GM19193 (cell line): ENCODE results near the gene CABP1.

Experiments used
- POLR2A ChIP-seq: IDR thresholded peaks from 4 replicates; pipeline ENCODE4 v1.6.1; 2011; ENCODE audit not compliant: insufficient read depth, insufficient read length; ENCODE audit errors: extremely low read depth

The CABP1 gene

GRCh38 chr12:120630104-120630892, 10.1 kb upstream of the CABP1 start:
- no peak for TF ChIP-seq POLR2A

DNA sequence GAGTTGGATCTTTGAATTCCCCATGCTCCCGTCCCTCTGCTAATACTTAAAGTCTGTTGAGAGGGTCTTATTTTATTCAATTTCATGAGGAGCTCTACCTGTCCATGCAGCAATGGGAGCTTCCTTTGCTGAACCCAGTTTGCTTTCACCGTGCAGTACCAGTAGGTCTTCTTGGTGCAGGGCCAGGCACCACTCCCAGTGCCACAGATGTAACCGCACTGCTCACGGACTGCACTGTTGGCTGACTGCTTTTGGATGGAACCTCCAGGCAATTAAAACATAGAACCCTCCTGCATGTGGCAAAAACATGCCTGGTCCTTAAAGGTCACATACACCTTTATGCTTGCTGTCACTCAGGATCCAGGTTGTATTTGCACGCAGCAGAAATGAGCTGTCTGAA, 9.3 kb upstream of the CABP1 start:
- no peak for TF ChIP-seq POLR2A

DNA sequence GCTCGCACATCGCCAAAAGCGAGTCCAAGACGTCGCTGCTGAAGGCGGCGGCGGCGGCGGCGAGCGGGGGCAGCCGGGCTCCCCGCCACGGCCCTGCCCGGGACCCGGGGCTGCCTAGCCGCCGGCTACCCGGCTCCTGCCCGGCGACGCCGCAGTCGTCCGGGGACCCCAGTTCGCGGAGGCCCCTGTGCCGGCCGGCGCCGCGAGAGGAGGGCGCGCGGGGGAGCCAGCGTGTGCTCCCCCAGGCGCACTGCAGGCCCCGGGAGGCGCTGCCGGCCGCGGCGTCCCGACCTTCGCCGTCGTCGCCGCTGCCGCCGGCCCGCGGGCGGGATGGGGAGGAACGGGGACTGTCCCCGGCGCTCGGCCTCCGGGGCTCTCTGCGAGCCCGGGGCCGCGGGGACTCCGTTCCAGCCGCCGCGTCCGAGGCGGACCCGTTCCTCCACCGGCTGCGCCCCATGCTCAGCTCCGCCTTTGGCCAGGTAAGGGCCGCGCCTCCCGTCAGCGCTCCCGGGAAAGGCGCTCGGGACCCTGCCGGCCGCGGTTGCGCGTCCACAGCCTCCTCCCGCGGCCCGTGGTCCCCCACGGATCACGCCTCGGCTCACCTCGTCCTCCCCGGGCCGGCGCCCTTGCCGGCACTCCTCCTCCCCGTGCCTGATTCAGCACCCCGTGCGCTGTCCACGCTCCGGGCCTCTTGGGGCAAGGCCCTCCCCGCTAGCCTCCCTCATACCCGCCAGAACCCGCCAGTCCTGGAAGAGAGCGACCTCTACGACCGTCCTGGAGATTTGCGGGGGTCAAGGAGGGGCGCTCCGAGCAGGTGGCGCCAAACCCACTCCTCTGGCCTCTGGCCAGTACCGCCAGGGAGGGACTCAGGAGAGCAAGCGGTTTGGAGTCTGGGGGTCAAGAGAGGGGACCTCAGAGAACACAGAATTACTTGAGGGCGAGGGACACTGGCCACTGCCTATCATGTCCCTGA, 721 bp downstream of the CABP1 start:
- TF ChIP-seq POLR2A, result no peak

GRCh38 chr12:120642121-120642520, 1.7 kb downstream of the CABP1 start:
- no peak for TF ChIP-seq POLR2A

GRCh38 chr12:120642826-120643225, 2.4 kb downstream of the CABP1 start:
- TF ChIP-seq POLR2A, result no peak

DNA sequence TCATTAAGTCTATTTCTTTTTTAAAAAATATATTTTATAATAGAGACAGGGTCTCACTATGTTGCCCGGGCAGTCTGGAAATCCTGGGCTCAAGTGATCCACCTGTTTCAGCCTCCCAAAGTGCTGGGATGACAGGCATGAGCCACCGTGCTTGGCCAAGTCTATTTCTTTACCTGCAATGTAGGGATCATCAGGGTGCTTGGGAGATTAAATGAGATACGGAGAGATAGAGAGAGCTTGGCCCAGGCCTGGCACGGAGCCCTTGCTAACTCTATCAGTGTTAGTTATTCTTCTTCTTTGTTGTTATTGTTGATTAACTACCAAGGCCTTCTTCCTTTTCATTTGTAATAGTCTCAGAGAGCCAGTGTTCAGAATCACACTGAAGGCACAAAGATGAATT, 3.1 kb downstream of the CABP1 start:
- TF ChIP-seq POLR2A, result no peak

DNA sequence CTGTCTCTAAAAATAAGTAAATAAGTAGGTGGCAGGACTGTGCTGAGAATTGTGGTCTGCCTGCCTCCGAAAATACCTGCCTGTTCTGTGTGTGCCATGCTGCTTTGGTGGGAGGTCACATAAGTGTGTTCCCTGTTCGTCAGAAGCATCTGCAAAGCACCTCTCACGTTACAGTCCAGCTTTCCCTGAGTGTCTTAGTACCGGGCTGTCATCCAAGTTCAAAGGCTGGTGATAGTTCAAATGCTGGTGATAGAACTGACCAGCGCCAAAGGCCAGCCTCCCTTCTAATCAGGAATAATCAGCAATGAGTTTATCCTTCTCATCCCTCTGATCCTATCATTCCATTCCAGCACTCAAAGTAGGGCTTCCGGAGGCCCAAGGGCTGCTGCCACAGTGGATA, 5.6 kb downstream of the CABP1 start:
- no peak for TF ChIP-seq POLR2A

GRCh38 chr12:120647375-120647755, 6.9 kb downstream of the CABP1 start:
- TF ChIP-seq POLR2A, result no peak

GRCh38 chr12:120649442-120650232, 9.2 kb downstream of the CABP1 start:
- TF ChIP-seq POLR2A, result no peak

GRCh38 chr12:120650233-120650690, 9.8 kb downstream of the CABP1 start:
- no peak for TF ChIP-seq POLR2A

DNA sequence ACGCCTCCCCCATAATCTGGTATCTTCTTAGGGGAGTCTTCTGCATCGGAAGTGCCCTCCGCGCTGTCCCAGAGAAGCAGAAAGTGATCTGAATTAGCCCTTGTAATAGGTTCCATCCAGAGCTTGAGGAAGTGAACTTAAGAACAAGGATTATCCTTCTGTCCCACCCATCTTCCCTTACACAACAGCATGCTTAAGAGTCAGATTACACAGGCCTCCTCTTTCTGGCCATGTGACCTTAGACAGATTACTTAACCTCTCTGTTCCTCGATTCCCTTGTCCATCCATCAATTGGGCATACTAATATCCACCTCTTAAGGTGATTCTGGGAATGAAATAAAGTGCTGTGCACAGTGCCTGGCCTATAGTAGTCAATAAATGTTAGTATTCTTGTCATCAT, 11.4 kb downstream of the CABP1 start:
- TF ChIP-seq POLR2A, result no peak

DNA sequence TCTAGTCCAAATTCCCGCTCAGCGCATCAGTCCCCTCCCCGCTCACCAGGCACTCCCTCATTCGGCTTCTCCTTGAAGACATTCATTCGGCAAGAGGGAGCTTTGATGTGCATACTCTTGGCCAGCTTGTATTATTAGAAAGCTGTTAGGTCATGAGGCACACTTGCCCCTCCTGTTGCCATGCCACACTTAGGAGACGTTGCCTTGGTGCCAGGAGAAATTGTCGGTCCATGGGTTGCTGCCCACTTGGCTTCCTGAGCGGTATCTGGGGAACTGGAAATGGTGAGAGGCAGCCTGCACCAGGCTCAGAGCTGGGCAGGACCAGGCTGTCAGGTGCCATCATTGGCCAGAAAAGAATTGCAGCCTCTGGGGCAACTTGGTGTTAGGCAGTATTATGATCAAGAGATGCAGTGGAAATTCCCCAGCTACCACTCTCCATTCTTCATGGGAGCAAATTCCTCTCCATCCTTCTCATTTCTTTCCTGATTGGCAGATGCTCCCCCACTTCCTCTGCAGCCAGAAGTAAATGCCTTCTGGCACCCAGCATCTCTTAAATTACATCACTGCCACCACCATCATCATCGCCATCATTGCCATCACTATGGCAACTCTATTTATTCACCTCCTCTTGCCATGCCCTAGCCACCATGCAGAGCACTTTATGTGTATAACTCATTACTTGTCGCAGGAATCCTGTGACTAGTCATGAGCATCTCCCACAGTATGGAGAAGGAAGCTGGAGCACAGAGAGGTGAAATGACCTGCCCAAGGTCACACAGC, 12.4 kb downstream of the CABP1 start:
- no peak for TF ChIP-seq POLR2A

DNA sequence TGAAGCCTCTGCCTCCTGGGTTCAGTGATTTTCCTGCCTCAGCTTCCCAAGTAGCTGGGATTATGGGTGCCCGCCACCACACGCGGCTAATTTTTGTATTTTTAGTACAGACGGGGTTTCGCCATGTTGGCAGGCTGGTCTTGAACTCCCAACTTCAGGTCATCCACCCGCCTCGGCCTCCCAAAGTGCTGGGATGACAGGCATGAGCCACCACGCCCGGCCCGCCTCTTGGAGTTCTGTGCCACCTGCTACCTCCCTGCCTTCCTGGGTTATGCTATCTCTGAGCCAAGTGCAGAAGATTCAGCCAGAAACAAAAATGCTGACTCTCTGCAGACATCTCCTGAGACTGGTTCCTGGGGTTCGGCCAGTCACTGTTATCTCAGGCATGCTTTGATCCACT, 13.2 kb downstream of the CABP1 start:
- TF ChIP-seq POLR2A, result no peak

DNA sequence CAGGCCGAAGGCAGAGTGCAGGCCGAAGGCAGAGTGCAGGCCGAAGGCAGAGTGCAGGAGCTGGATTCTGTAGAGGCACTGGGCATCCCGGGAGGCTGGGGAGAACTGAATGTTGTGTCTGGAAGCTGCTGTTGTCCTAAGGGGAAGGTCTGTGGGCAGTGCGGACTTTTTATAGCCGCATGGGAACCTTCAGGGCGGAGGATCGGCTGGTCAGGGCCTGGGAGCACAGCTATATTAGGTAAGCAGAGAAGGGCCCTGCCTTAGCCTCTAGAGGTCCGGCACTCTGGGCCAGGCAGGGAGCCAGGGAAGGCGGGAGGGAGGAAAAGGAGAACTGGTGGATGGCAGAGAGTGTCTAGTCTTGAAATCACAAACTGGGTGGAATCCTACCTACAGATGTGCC, 14.2 kb downstream of the CABP1 start:
- no peak for TF ChIP-seq POLR2A
